GM18507 (cell line): Measurements from ENCODE around the gene TMEM134.
A peak's percentile ranks its signal among the peaks of the same experiment; 100 is the strongest.

Experiments
- DNase-seq: peaks from one replicate; pipeline ENCODE4 v3.0.0; 2011; ENCODE audit warnings: low read depth; ENCODE audit not compliant: insufficient read length; ENCODE audit errors: extremely low spot score
- FAIRE-seq: peaks from 2 replicates; lab custom pipeline; 2011; peaks lifted over from hg19 to GRCh38; lab: Jason Lieb, UNC

Gene TMEM134

DNA sequence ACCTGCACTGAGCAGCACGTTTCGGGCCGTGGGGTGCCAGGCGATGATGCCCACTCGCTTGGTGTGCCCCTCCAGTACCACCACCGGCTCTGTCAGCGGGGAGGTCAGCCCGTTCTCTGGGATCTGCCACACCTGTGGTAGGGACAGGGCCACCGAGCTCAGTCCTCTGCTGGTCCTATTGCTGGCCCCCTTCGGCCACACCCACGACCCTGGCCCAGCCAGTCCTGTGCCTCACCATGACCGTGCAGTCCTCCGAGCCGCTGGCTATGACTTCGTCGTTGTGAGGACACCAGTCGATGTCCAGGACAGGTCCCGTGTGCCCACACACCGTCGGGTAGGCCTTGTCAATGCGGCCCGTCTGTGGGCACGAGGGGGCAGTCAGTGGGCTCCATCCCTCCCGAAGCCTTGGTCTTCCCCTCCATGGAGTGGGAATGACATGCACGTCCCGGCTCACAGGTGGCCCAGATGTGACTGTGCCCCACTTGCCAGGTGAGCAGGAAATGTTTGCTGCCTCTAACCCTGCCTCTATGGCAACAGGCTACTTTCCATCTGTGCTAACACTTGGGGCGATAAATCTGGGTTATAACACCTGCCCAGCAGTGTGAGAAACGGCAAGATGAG, 27.2 kb downstream of the TMEM134 start:
- DNase-seq (no peak), FAIRE-seq (no peak)

DNA sequence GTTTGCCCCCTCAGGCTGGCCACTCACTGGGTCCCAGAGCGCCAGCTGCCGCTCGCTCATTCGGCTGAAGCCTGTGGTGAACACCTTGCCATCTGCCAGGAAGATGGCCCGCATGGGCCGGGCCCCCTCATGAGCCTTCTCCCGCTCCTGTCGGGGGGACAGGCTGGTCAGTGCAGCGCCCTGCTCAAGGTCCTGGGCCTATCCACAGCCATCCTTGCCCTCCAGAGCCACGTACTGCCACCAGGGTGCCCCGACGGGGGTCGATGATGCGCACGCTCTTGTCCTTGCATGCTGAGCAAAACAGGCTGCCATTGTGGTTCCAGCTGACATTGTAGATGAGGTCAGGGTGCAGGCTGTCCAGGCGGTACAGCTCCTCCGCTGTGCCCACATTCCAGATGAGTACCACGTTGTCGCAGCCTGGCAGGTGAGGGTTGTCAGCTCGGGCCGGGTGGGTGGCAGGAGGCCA, 27.9 kb downstream of the TMEM134 start:
- no peak for FAIRE-seq
- no peak for DNase-seq

DNA sequence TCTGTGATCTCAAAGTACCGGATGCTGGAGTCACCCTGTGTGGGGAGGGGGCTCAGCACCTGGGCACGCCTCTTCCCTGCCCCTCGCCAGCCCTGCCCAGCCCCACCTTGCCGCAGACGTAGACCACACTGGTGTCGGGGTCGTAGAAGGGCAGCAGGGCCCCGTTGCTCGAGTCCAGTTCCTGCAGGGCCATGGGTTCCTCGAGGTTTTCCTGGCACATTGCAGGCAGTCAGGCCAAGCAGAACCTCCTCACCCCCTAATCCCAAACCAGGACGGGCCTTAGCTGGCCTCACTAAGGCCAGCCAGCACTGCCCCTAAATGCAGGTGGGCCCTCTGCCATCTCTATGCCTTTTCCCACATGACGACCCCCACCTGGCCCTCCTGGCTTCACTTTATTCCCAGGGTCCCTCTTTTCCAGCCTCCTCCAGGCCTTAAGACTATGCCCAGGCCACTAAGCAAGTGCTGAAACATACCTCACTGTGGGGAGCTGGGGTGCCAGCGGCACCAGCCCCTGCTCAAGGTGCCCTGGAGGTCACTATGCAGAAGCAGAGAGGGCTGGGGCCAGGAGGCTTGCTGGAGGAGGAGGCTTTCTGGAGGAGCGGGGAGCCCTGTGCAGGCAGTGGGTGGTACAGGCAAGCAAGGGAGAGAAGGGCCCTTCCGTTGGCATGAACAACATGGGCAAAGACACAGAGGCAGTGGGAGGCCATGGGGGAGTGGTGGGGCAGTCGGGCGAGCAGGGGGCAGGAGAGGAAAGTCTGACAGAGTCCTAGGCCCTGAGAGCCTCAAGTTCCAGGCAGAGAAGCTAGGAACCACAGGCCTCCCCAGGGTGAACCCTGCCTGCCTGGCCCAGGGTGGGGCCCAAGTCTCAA, 28.6 kb downstream of the TMEM134 start:
- FAIRE-seq (no peak), DNase-seq (no peak)

DNA sequence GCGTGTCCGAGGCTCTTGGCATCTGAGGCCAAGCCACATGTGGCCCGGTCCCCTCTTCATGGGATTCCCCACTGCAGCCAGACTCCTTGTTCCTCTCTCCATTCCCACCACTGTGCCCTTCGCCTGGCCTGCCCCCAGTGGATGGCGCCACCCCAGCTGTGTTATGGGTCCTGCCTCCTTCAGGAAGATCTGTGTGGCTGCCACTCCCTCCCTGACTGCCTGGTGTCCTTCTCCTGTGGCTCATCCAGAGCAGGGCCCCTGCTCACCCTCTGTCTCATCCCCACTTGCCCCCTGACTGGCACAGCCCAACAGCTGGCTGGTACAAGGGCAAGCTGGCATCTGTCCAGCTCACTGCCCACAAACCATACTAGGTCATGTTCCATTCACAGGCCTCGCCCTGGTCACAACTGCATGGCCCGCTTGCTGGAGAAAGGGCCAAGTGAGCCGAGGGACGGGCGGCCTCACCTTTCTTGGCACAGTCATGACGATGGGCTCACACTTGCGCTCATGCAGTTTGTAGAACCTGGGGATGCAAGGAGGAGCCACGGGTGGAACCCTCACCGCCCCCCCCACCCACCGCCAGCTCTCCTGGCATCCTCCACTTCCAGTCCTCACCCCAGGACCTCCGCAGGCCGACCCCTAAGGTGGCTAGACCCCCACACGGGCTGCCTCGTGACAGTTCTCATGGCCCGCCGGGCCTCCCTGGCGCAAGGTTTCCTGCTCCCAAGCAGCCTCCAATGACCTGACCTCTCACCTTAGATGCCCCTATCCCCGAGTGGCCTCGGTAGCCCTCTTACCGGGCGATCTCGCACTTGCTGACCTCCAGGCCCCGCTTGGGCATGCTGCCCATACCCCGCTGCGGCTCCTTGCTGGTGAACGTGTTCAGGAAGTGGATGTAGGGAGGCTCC, 29.5 kb downstream of the TMEM134 start:
- FAIRE-seq (no peak), DNase-seq (no peak)

DNA sequence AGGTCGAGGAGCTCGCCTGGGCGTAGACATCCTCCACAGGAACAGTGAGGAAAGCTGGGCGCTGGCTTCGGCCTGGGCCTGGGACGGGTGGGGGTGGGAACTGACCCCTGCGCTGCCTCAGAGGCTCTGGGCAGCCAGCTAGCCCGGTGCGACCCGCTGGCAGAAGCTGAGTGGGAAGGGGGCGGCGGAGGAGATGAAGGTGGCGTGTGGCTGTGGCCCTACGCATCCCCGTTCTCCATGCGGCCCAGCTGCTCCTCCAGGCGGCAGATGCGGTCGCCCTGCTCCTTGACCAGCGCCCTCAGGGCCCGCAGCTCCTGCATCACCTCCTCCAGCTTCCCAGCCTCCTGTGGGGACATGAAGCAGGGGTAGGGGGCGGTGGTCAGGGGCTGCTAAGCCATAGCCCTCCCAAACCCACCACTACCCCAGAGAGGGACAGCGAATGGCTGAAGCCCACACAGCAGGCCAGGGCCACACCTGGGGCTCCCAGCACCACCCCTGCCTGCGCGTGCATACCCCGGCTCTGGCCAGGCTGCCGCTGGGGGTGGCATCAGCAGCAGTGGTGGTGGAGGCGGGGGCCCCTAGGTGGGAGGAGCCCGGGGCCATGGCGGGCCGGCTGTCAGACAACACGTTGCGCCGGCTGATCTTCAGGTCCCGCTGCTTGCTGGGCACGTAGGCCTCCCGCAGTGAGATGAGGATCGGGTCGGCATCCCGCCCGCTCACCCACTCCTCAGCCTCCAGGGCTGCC, 30.7 kb downstream of the TMEM134 start:
- peak; percentile 83 for FAIRE-seq
- DNase-seq, result peak; percentile 61

DNA sequence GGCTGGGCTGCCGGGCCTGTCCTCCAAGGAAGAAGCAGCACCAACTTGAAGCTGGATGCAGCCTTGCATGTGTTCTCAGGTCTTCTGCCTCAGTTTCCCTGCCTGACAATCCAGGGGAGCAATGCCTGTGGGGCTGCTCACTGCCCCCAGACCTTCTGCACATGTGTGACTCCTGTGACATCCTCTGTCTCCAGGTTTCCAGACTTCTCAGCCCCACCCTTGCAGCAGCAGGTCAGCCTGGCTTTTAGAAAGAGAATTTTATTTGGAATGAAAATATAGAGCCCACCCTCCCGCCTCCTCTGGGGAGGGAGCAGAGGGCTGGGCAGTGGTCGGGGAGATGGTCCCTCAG, 31.3 kb downstream of the TMEM134 start:
- no peak for FAIRE-seq
- no peak for DNase-seq

DNA sequence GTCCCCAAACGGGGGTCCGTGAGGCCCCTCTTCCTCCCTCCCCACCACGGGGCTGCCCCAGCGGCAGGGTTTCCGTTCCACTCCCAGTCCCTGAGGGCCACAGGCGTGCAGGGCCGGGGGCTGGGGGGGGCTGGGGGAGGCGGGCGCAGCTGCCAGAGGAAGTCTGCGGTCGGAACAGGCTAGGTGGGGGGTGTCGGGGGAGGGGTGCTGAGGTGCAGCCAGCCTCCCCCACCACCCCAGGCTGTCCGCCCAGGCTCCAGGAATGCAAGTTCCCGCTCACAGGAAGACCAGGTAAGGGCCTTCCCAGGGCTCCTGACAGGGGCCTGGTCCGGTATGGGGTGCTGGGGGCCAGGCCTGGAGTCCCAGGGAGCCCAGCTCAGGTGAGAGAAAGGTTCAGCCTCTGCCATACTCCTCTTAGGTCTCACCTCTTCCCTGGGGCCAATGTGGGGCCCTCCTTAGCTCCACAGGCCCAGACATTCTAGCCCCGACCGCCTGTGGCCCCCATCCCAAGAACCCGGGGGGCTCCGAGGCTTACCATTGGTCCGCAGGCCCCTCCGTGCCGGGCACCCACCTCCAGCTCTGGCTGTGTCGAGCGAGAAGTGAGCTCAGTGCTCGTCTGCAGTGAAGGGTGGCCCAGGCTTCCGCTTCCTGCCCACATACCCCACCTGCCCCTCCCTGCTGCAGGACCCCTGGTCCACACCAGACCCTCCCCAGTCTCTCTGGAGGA, 31.8 kb downstream of the TMEM134 start, which contains the start of gene PTPRCAP:
Gene PTPRCAP, minus strand, starts transcription at position 601 of the 727 bp plus-strand sequence. Its CDS starts 63 bp downstream, at position 538.
- FAIRE-seq (no peak), DNase-seq (peak; percentile 67)

DNA sequence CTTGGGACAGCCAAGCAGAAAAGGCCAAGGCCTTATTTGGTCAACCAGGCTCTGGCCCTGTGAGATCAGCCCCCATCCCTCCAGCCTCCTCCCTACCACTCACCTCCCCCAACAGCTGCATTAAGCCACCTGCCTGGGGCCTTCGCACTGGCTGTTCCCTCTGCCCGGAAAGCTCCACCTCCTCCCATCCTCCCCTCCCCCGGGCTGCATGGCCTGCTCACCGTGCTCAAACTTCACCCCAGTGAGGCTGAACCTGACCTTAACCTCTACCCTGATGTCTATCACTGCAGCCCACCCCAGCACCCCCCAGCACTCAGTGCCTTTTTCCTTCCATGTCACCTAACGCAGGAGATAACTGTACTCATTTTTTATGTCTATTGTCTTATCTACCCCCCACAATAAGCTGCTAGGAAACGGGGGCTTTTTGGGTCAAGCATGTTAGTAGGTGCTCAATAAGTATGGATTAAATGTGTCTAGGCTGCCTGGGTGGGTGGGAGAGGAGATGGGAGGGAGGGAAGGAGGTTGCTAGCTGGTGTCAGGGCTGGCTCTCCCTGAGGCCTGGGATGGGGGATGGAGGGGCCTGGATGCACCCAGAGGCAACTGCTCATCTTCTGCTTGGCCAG, 32.5 kb downstream of the TMEM134 start:
- peak; percentile 73 for DNase-seq
- peak; percentile 97 for FAIRE-seq

DNA sequence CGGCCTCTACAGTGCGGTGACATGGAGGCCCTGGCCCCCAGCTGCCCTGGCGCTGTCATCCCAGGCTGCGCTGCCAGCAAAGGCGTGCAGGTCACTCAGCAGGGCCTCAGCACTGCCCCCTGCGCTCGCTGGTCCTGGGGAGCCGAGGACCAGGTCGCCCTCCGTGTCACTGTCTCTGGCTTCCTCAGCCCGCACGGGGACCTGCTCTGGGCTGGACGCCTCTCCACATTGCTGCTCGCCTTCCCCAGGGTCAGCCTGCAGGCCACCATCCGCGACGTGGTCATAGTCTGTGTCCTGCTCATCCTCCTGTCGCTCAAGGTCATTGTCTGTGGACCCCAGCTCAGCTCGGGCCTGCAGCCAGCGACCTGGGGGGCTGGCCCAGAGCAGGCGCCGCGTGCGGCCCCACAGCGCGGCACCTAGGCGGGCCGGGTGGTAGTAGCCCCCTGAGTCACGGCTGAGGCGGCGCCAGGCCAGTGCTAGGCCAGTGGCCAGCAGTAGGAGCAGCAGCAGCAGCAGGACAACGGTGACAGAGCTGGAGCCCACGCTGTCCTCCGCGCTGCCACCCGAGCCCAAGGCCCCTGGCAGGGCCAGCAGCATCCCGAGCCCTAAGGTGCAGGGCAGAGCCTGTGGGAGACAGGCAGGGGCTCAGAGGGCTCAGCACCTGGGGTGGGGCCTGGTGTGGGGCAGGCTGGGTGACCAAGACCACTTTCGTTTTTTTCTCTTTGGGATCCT, 33.2 kb downstream of the TMEM134 start:
- DNase-seq (no peak), FAIRE-seq (no peak)

DNA sequence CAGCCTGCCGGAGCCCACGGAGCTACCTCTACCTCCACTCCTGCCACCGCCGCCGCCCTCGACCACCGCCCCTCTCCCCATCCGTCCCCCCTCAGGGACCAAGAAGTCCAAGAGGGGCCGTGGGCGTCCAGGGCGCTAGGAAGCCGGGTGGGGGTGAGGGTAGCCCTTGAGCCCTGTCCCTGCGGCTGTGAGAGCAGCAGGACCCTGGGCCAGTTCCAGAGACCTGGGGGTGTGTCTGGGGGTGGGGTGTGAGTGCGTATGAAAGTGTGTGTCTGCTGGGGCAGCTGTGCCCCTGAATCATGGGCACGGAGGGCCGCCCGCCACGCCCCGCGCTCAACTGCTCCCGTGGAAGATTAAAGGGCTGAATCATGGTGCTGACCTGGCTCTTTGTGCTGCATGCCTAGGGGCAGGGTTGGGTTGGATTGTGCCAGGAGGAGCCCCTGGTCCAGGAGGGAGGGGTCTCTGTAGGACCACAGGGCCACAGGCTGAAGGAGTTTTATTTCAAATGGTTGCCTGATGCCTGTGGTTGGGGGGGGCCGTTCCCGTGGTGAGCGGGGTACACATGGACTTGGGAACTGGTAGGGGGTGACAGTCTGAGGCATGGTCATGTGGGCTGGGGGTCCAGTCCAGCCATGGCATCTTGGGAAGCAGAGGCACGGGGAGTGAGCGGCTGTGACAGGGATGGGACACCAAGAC, 33.9 kb downstream of the TMEM134 start:
- no peak for DNase-seq
- FAIRE-seq, result no peak

DNA sequence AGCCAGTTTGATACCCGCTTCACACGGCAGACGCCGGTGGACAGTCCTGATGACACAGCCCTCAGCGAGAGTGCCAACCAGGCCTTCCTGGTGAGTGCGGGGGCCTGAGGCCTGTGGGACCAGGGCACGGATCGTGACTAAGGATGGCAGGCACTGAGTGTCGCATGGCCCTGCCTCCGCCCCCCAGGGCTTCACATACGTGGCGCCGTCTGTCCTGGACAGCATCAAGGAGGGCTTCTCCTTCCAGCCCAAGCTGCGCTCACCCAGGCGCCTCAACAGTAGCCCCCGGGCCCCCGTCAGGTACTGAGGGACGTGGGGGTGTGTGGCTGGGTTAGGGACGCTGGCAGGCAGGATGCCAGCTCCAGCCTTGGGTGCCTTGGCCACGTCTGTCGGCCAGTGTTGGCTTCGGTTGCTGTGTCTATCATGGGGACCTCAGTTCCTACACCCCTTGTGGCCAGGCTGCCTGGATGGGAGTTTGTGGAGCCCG, 34.6 kb downstream of the TMEM134 start:
- peak; percentile 15 for FAIRE-seq
- DNase-seq, result no peak

DNA sequence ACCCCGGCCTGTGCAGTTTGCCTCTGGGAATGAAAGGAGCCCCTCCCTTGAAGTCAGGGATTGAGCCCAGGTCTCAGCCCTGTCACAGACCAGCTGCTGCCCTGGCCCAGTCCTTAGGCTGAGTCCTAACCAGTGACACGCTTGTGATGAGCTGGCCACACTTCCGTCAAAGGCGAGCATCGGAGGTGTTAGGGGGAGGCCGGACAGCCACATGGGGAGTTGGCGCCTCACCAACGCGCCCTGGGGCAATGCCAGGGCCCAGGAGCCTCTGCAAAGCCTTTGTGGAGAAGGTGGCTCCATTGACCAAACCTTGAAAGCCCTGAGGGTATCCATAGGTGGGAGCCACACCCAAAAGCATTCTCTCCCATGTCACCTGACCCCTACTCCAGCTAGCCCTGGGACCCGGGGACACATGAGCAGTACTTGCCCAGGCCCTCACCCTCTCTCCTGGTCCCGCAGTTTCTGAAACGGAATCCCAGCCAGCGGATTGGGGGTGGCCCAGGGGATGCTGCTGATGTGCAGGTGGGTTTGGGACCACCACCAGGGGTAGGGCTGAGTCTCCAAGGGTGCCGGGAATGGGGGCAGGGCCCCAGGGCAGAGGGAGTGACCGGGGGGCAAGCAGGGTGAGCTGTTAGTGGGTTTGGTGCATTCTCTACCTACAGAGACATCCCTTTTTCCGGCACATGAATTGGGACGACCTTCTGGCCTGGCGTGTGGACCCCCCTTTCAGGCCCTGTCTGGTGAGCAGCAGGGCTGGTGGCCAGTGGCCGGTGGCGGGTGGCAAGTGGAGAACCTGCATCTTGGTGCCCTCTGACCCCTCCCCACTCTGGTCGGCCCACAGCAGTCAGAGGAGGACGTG, 35.3 kb downstream of the TMEM134 start:
- FAIRE-seq (no peak), DNase-seq (no peak)

DNA sequence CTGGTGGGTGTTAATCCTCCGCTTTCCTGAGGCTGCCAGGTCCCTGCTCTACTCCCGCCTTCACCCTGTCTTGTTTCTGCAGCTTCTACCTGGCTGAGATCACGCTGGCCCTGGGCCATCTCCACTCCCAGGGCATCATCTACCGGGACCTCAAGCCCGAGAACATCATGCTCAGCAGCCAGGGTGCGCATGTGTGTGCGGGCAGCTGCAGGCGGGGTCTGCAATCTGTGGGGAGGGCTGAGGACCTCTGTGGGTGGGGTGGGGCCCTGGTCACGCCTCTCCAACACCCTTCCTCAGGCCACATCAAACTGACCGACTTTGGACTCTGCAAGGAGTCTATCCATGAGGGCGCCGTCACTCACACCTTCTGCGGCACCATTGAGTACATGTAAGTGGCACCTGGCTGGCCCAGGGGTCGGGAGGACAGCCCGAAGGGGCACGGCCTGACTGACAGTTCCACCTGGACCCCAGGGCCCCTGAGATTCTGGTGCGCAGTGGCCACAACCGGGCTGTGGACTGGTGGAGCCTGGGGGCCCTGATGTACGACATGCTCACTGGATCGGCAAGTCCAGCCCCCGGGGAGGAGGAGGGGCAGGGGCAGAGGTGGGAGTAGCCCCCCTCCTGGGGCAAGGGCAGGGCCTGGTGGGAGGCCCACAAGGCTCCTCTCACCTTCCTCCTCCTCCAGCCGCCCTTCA, 36.2 kb downstream of the TMEM134 start:
- DNase-seq (no peak), FAIRE-seq (no peak)

DNA sequence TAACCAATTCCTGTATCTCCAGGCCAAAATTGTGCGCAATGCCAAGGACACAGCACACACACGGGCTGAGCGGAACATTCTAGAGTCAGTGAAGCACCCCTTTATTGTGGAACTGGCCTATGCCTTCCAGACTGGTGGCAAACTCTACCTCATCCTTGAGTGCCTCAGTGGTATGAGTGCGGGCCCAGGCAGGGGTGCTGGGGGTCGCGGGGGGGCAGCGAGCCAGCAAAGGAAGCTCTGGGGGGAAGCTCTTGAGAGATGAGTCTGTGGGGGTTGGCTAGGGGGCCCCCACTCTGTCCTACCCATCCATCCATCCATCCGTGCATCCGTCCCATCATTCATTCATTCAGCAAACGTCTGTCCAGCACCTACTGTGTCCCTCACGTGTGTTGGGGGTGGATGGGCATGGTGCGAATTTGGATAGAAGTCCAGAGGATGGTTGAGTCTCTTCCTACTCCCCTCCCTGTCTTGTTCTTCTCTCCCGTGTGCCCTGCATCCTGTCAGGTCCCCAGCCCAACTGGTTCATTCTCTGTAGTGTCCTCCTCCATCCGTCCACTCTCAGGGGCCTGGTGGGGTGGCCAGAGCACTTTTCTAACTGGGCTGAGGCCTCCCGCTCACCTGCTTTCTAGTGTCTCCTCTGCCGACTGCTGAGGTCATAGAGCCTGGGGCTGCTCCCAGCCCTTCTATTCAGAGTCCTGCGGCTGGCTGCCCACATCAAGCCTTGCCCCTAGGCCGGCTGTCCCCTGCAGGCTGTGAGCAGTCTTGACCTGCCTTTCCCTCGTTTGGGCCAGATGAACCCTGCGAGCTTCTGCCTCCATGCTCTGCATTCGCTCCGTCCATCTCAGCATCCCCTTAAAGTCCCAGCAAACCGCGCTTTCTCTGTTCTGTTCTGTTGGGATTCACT, 37.5 kb downstream of the TMEM134 start:
- DNase-seq (no peak), FAIRE-seq (no peak)
